Parathyroid adenoma (tissue), 2 donors: Measurements from ENCODE around the gene ASB10.

Source experiments
- H2AFZ ChIP-seq: fragments of 300-600 bp; sonication (generic); one replicate; pipeline ENCODE4 v1.7.0; 2017; ENCODE audit warnings: antibody characterized with exemption, mild to moderate bottlenecking
- H3K27ac ChIP-seq: fragments of 300-600 bp; sonication (generic); one replicate; pipeline ENCODE4 v1.7.0; 2017
- H3K27me3 ChIP-seq: fragments of 300-600 bp; sonication (generic); one replicate; pipeline ENCODE4 v1.7.0; 2017; ENCODE audit warnings: low read length; ENCODE audit not compliant: control insufficient read depth, insufficient read depth
- H3K36me3 ChIP-seq: fragments of 300-600 bp; sonication (generic); one replicate; pipeline ENCODE4 v1.7.0; 2017; ENCODE audit warnings: low read length; ENCODE audit not compliant: control insufficient read depth, insufficient read depth
- H3K4me1 ChIP-seq: fragments of 300-600 bp; sonication (generic); one replicate; pipeline ENCODE4 v1.7.0; 2017; ENCODE audit warnings: control low read depth
- H3K4me2 ChIP-seq: fragments of 300-600 bp; sonication (generic); one replicate; pipeline ENCODE4 v1.7.0; 2017; ENCODE audit warnings: low read length
- H3K4me3 ChIP-seq: fragments of 300-600 bp; sonication (generic); one replicate; pipeline ENCODE4 v1.7.0; 2017; ENCODE audit warnings: low read depth, low read length
- H3K79me2 ChIP-seq: fragments of 300-600 bp; sonication (generic); one replicate; pipeline ENCODE4 v1.7.0; 2017; ENCODE audit warnings: control low read depth
- H3K9ac ChIP-seq: fragments of 300-600 bp; sonication (generic); one replicate; pipeline ENCODE4 v1.7.0; 2017; ENCODE audit warnings: mild to moderate bottlenecking
- H3K9me3 ChIP-seq: fragments of 300-600 bp; sonication (generic); one replicate; pipeline ENCODE4 v1.7.0; 2017; ENCODE audit warnings: low read length; ENCODE audit not compliant: control insufficient read depth
- TF ChIP-seq, protein P1 (sequence below): fragments of 300-600 bp; sonication (generic); IDR thresholded peaks from one replicate; pipeline ENCODE4 v1.7.0; 2017; ENCODE audit warnings: antibody characterized with exemption, mild to moderate bottlenecking
- donor health status: primary hyperparathyroidism.

ASB10 gene

GRCh38 chr7:151228024-151228866 is 41.2 kb upstream of the ASB10 start:
- Histone ChIP-seq H3K4me2 (peak overlapping the region; percentile 85), H3K27ac (peak overlapping the region; percentile 66), H3K9ac (no peak overlapping the region), H3K4me1 (peaks cover 20% of the 10 kb centered on the region), H3K27me3 (no peaks in the 10 kb centered on the region), H2AFZ (peak overlapping the region; percentile 69), H3K4me3 (peak overlapping the region; percentile 73), H3K36me3 (no peaks in the 10 kb centered on the region), H3K9me3 (no peaks in the 10 kb centered on the region), H3K79me2 (peaks cover 36% of the 10 kb centered on the region)
- TF ChIP-seq, protein P1, sequence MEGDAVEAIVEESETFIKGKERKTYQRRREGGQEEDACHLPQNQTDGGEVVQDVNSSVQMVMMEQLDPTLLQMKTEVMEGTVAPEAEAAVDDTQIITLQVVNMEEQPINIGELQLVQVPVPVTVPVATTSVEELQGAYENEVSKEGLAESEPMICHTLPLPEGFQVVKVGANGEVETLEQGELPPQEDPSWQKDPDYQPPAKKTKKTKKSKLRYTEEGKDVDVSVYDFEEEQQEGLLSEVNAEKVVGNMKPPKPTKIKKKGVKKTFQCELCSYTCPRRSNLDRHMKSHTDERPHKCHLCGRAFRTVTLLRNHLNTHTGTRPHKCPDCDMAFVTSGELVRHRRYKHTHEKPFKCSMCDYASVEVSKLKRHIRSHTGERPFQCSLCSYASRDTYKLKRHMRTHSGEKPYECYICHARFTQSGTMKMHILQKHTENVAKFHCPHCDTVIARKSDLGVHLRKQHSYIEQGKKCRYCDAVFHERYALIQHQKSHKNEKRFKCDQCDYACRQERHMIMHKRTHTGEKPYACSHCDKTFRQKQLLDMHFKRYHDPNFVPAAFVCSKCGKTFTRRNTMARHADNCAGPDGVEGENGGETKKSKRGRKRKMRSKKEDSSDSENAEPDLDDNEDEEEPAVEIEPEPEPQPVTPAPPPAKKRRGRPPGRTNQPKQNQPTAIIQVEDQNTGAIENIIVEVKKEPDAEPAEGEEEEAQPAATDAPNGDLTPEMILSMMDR: no peak

GRCh38 chr7:151226875-151227782 is 40.1 kb upstream of the ASB10 start, which contains the start of gene ABCF2:
ABCF2 (minus strand) TSS chr7:151227205; CDS start chr7:151226458, 747 bp downstream.
- H3K9me3 ChIP-seq: no peaks in the 10 kb centered on the region
- H3K27ac ChIP-seq: peak within 1 kb of the TSS; percentile 66
- peak within 1 kb of the TSS; percentile 89 for H3K4me2 ChIP-seq
- TF ChIP-seq, protein P1: no peak
- H3K9ac ChIP-seq: peak within 1 kb of the TSS; percentile 12
- peaks cover 27% of the 10 kb centered on the region for H3K79me2 ChIP-seq
- no peaks in the 10 kb centered on the region for H3K36me3 ChIP-seq
- H3K4me1 ChIP-seq: peaks cover 19% of the 10 kb centered on the region
- H3K27me3 ChIP-seq: no peaks in the 10 kb centered on the region
- peak within 1 kb of the TSS; percentile 73 for H3K4me3 ChIP-seq
- H2AFZ ChIP-seq: peak within 1 kb of the TSS; percentile 69

GRCh38 chr7:151226560-151226874 is 39.5 kb upstream of the ASB10 start:
- Histone ChIP-seq H3K9ac (no peak overlapping the region), H3K36me3 (no peaks in the 10 kb centered on the region), H3K9me3 (no peaks in the 10 kb centered on the region), H3K27ac (no peak overlapping the region), H2AFZ (peak overlapping the region; percentile 69), H3K4me3 (peak overlapping the region; percentile 73), H3K4me1 (peaks cover 14% of the 10 kb centered on the region), H3K4me2 (peak overlapping the region; percentile 89), H3K27me3 (no peaks in the 10 kb centered on the region), H3K79me2 (peaks cover 21% of the 10 kb centered on the region)
- TF ChIP-seq, protein P1: no peak

DNA sequence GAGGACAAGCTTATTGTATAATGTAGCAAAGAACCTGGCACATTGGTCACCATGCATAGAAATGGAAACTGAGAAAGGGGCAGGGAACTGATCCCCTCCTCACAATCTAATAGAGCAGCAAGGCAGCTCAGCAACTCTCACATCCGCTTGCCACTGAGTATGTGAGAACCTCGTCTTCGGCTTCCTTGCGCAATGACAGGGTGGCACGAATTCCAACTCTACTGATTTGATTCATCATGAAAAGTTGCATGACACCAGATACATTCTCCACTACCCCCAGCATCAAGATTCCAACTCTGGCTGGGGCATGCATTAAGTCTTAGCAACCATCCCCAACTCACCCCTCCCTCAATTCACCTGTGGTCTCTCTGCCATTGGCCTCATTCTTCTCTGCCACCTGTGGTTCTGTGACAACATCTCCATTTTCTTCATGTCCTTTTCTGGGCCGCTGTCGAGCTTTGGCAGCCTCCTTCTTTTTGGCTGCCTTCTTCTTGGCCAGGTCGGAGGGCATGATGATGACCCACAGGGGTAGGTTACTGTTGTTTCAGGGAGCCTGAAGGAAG is 39.0 kb upstream of the ASB10 start:
- no peaks in the 10 kb centered on the region for H3K27me3 ChIP-seq
- no peaks in the 10 kb centered on the region for H3K36me3 ChIP-seq
- peak overlapping the region; percentile 89 for H3K4me2 ChIP-seq
- H3K79me2 ChIP-seq: peaks cover 20% of the 10 kb centered on the region
- H3K4me1 ChIP-seq: peaks cover 11% of the 10 kb centered on the region
- H3K9ac ChIP-seq: no peak overlapping the region
- no peak overlapping the region for H3K27ac ChIP-seq
- H3K4me3 ChIP-seq: peak overlapping the region; percentile 73
- no peaks in the 10 kb centered on the region for H3K9me3 ChIP-seq
- TF ChIP-seq, protein P1: no peak
- H2AFZ ChIP-seq: no peak overlapping the region
